ENCODE results near the gene ZNF343.
"Not testable (repeated sequence)": the region's sequence is repeated elsewhere in the genome, so short reads cannot be mapped to it uniquely, and the experiment has no call there.

Gene ZNF343

DNA sequence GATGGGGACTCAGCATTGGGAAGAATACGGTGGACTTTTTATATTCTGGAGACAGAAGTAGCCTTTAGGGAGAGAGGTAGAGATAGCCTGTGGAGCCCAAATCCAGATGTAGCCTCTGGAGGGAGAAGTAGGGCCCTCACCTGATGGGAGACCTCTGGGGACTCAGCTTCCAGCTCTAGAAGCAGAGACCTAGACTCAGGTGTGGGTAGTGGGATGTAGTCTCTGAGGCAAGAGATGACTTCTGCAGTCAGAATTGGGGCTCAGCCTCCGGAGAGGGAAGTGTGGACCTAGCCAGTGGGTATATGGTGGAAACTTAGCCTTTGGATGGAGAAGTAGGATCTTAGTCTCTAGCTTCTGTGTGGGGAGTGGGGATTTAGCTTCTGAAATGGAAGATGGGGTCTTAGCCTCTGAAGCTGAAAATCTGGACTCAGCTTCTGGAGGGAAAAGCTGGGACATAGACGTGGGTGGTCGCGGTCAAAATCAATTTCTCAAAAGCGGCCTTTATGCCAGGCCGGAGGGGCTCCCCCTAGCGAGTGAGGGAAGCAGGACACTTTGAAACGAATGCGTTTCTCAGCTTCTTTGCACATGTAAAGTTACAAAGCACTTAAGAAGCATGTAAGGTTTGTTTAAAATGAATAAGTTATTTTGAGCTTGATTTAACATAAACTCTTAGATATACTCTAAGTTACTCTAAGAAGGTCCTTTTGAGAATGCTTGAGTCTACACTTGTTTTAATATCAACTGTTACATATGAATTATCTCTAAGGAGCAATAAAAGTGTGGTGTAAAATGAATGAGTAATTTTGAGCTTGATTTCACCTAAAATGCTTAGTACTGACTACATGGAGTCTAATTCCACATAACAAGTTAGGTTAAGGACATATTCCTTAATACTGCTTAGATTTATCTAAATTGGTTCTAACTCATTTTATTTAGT, 12.9 kb upstream of the ZNF343 start:
- DNase-seq (ENCODE audit: low read depth, low spot score), result peak; percentile 64

DNA sequence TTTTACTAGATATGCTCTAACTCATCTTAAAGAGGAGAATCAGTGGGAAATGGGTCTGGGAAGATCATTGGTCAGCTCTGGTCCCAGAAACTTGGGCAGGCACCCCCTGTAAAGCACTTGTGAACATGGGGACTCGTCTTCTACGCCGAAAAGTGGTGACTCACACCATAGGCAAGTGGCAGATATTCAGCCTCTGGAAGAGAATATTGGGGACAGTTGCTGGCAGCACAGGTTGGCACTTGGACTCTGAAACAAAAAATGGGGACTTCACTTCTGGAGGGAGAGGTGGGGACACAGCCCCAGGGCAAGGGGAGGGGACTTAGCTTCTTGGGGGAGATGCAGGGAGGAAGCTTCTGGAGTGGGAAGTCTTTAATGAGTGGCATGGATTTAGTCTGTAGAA, 11.9 kb upstream of the ZNF343 start:
- no peak for DNase-seq (ENCODE audit: low read depth, low spot score)

DNA sequence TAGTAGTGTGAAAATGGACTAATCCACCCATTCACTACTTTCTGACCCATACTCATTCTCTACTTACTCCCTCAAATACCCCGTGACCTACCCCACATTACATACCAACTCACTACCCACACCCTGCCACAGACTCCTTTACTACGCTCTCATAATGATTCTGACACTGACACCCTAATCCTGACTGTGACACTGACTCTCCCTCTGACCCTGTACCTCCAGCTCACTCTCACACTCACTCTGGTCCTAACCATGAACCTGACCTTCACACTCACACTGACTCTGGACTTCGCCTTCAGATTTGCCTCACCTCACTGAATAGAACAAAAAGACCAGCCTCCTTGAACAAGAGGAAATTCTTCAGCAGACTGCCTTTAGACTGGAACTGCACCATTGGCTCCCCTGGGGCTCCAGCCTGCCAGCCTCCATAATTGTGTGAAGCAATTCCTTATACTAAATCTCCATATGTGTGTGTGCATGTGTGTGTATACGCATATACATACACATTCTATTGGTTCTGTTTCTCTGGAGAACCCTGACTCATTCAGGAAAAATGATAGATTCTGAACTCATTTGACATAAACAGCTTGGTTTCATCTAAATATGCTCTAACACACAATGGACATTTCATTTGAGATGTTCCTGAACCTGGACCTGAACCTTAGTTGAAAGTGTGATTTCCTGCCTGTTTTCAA, 10.5 kb upstream of the ZNF343 start:
- DNase-seq (ENCODE audit: low read depth, low spot score), result no peak

DNA sequence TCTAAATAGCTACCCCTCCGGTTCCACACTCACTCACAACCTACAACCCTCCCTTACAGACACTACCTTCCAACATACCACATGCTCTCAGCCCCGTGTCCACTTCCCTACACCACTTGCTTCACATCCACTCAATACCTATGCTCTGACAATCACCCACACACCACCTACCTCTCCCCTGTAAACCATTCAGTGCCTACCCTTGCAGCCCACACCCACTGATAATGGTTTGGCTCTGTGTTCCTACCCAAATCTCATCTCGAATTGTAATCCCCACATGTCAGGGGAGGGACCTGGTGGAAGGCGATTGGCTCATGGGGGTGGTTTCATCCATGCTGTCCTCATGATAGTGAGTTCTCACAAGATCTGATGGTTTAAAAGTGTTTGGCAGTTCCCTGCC, 9.8 kb upstream of the ZNF343 start:
- no peak for DNase-seq (ENCODE audit: low read depth, low spot score)

DNA sequence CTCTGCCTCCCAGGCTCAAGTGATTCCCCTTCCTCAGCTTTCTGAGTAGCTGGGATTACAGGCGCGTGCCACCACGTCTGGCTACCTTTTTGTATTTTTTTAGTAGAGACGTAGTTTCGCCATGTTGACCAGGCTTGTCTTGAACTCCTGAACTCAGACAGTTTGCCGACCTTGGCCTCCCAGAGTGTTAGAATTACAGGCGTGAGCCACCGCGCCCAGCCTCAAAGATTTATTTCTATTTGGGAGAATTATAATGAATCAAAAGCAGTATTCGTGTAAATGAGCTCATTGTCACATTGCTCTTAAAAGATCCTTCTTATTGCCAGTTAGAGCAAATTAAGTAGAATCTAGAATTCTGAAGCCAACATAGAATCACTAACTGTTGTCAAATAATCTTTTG, 9.4 kb upstream of the ZNF343 start:
- DNase-seq (ENCODE audit: low read depth, low spot score), result no peak

DNA sequence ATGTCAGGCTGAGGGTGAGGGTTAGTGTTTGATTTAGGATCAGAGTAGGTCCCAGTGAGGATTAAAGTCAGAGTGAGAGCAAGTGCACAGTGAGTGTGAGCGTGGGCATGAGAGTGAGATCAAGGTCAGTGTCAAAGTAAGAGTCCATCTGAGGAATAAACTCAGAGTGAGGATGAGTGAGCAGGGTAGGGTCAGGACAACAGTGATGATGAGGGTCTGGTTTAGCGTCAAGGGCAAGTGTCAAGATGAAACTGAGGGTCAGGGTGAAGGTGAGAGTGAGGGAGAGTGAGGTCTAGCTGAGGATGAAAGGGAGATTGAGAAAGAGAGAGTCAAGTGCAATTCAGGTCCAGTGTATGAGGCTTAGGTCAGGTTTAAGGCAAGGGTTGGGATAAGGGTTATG, 7.7 kb upstream of the ZNF343 start:
- DNase-seq (ENCODE audit: low read depth, low spot score), result no peak

DNA sequence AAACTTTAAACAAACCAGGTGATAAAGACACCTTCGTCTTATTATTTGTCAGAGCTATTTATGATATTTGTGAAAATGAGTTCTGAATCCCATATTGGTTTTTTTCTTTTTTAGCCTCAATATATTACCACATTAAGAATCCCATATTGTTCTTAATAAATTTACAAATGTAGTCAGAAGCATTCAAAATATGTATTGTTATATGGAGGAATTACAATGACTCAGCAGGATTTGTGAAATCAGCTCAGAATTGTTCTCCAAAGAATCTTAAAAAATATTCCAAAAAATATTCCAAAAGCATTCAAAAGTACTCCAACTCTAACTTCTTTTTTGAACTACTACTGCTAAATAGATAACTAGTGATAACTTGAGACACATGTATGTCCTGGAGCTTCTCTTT, 6.5 kb upstream of the ZNF343 start:
- DNase-seq (ENCODE audit: low read depth, low spot score), result no peak

DNA sequence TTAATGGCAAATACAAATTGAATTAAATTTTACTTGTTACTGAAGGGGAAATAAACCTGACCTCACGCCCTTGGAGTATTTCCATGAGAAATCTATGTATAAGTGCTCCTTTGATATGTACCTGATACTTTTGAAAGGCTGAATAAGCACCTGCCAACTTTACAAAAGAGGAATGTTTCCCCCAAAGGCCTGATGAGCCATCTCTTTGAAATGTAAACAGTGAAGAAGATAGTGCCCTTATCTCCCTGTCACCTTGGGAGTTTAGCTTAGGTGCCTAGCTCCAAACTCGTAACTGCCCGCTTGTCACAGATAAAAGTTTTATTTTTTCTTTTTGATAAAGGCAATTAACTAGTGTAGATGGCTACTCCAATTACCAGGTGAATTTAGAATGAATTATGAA, 1.1 kb upstream of the ZNF343 start:
- DNase-seq (ENCODE audit: low read depth, low spot score), result no peak

DNA sequence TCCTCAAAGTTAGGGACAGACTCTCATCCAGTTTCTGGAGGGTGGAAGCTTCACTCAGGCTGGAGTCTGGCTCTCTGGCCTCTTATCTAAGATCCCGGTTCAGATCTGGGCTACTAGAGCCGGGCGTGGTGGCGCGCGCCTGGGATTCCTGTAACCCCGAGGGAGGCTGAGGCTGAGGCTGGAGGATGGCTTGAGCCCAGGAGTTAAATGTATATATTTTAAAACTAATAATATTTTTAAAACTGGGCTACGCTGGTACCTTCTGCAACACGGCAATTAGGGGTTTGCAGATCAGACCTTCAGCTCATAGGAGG, 710 bp upstream of the ZNF343 start:
- no peak for DNase-seq (ENCODE audit: low read depth, low spot score)

DNA sequence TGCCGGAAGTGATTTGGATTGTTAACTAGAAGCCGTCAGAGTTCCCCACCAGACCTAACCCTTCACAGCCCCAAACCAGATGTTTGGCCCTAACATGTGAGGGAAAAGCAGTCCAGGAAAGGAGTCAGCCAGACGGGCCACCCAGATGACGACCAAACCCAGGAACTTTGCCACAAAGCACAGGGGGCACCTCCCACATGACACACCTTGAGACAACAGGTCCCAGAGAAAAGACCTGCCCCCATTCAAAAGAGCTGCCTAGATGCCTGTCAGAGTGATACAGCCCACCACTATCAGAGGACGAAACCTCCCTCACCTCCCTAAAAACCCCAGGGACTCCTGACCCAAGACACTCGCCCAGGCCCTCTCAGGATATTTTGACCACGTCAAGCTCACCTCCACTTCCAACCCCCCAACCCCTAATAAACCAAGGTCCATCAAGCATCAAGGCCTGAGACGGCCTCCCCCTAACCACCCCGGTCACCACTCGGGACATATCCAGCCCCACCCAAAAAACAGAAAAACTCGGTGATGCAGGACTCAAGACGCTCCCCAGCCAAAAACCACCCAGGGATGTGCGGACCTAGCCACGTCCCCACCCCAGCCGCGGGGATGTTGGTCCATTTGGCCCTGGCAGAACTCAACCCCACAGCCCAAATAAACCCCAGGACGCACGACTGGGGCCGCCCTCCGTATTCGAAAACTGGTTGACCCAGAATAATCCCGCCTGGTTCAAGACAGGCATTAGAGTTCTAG, 662 bp downstream of the ZNF343 start:
- peak; percentile 12 for DNase-seq (ENCODE audit: low read depth, low spot score)

DNA sequence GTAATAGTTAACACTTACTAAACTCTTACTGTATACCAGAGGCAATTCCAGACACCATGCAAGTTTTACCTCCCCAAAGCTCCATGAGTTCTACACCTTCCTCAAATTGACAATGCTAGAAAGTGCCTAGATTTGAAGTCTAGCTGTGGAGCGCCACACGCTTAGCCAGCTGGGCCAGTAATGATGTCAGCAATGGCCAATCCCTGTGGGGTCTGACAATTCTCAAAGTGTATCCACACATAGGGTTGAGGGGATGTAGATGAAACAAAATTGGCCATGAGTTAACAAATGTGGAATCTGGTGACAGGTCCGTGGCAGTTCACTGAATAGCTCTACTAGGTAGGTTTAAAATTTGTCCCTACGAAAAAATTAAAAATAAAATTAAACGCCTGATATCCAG, 1.3 kb downstream of the ZNF343 start:
- peak; percentile 2 for DNase-seq (ENCODE audit: low read depth, low spot score)

DNA sequence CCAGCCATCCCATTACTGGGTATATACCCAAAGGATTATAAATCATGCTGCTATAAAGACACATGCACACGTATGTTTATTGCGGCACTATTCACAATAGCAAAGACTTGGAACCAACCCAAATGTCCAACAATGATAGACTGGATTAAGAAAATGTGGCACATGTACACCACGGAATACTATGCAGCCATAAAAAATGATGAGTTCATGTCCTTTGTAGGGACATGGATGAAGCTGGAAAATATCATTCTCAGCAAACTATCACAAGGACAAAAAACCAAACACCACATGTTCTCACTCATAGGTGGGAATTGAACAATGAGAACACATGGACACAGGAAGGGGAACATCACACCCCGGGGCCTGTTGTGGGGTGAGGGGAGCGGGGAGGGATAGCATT, 2.3 kb downstream of the ZNF343 start:
- not testable (repeated sequence) for DNase-seq (ENCODE audit: low read depth, low spot score)

DNA sequence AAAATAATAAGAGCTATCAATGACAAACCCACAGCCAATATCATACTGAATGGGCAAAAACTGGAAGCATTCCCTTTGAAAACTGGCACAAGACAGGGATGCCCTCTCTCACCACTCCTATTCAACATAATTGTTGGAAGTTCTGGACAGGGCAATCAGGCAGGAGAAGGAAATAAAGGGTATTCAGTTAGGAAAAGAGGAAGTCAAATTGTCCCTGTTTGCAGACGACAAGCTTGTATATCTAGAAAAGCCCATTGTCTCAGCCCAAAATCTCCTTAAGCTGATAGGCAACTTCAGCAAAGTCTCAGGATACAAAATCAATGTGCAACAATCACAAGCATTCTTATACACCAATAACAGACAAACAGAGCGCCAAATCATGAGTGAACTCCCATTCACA, 3.9 kb downstream of the ZNF343 start:
- DNase-seq (ENCODE audit: low read depth, low spot score), result not testable (repeated sequence)

DNA sequence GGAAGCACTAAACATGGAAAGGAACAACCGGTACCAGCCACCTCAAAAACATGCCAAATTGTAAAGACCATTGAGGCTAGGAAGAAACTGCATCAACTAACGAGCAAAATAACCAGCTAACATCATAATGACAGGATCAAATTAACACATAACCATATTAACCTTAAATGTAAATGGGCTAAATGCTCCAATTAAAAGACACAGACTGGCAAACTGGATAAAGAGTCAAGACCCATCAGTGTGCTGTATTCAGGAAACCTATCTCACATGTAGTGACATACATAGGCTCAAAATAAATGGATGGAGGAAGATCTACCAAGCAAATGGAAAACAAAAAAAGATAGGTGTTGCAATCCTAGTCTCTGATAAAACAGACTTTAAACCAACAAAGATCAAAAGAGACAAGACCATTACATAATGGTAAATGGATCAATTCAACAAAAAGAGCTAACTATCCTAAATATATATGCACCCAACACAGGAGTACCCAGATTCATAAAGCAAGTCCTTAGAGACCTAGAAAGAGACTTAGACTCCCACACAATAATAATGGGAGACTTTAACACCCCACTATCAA, 5.8 kb downstream of the ZNF343 start:
- not testable (repeated sequence) for DNase-seq (ENCODE audit: low read depth, low spot score)

DNA sequence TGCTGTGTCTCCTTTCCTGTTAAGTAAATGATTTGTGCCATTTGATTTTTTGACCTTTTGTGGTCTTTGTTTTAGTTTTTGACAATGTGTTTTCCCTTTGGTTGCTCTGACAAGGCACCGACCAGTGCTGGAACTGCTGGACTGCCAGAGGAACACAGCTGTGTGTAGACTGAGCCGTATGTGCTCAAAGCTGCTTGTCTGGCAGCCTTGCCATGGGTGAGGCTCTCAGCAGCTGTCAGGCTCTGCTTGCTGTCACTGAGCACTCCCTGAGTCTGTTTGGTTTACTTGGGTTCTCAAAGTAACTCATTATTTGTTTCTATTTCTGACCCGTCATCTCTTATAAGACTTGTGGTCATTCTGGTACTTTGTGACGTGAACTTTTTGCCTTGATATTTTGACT, 23.1 kb downstream of the ZNF343 start:
- no peak for DNase-seq (ENCODE audit: low read depth, low spot score)

DNA sequence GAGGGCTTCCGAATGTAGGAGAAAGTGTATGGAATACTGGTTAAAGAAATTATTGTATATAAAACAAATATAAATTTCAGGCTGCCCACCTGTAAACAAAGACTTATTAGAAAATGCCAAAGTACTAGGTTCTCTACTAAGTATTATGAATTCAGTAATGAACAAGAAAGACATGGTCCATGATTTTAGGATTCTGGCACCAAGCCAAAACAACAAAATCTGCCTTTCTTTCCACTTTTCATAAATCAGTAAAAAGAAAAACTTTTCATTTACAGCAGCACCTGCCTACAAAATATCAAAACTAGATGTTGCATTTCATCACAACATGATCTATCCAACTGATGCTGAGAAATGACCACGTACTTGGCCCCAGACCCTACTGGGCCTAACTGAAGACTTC, 23.6 kb downstream of the ZNF343 start:
- no peak for DNase-seq (ENCODE audit: low read depth, low spot score)

DNA sequence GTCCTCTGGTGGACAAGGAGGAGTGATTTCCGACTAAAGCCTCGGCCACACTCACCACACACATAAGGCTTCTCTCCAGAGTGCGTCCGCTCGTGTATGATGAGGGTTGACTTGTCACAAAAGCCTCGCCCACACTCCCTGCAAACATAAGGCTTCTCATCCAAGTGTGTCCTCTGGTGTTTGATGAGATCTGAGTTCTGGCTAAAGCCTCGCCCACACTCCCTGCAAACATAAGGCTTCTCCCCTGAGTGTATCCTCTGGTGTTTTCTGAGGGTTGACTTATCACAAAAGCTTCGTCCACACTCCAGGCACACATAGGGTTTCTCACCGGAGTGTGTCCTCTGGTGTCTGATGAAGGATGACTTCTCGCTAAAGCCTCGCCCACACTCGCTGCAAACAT, 25.2 kb downstream of the ZNF343 start:
- no peak for DNase-seq (ENCODE audit: low read depth, low spot score)

DNA sequence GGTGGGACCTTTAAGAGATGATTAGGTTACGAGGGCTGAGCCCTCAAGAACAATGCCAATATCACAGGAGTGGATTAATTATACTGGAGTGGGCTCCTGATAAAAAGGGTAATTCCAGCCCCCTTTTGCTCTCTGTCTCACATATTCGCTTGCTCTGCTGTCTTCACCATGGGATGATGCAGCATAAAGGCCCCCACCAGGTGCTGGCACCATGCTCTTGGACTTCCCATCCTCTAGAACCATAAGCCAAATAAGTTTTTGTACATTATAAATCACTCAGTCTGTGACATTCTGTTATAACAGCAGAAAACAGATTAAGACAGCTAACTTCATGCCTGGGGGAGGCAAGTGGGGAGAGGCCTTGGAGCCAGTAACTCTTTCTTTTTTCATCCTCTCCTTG, 28.3 kb downstream of the ZNF343 start:
- DNase-seq (ENCODE audit: low read depth, low spot score), result no peak

DNA sequence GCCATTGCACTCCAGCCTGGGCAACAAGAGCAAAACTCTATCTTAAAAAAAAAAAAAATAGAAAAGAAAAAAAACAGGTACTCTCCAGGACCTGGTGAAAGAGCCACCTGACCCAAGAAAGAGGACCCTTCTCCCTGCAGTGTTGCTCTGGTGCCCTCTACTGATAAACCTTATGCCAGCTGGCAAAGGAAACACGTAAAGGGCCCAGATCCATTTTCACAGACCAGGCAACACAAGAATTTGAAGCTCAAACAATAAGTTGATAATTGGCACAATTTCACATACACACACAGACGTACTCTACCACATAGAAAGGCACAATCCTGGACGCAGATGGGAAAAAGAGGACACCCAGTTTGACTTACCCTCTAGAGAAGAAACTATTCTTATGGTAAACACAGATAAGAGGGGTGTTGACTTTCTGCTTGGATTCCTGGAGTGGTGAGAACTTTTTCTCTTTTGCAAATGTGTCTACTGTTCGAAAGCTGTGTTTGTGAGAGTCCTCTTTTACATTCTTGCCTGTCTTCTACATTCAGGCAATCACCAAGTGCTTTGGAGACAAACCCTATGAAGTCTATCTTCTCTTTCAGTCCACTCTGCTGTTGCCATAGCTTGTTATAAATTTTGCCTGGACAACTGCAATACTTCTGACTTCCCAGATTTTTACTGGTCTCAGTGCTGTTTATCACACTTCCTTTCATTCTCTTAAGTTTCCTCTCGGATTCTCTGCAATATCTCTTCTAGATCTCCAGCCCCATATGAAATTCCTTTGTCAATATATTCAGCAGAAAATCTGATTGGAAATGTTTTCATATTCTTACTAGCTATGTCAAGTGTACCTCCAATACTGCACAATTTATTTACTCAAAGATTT, 31.7 kb downstream of the ZNF343 start:
- DNase-seq (ENCODE audit: low read depth, low spot score), result no peak

DNA sequence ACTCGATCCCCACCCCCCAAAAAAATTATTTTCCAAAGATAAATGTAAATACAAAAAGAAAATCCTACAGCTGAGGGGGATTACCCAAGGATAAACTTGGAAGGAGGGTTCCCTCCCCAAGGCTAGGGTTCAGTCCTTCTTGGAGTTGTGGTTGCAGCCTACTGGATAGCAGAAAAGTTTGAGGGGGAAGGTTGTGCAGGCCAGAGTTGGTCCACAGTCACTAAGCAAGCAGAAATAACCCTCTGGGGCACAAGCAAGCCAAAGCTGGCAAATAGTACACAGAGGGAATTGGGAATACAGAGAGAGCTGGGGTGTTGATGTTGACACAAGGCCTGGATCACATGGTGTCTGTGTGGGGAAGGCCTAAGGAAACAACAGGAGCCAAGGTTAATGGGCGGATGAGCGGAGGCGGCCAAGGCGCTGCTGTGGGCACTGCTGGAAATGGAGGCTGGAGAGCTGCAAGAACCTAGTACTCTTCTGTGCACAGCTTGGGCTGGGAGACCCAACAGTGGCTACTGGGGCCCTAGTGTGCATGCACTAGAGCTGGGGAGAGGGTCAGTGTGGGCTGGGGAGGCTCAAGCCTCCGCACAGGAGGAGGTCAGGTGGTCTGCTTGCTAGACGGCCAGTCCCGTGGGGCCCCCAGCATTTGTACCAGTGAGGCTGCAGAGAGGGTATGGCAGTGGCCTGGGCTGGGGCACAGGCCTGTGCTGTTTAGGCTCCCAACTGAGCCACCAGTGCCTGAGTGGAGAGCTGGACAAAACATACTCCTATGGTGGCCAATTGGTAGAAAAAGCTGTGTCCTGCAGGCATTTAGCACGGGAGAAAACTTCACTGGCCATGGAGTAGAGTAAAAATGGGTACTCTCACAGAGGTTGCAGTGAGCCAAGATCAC, 32.6 kb downstream of the ZNF343 start:
- no peak for DNase-seq (ENCODE audit: low read depth, low spot score)
